ENCODE results near the gene RERE.
A peak's percentile ranks its signal among the peaks of the same experiment; 100 is the strongest.

Gene RERE

DNA sequence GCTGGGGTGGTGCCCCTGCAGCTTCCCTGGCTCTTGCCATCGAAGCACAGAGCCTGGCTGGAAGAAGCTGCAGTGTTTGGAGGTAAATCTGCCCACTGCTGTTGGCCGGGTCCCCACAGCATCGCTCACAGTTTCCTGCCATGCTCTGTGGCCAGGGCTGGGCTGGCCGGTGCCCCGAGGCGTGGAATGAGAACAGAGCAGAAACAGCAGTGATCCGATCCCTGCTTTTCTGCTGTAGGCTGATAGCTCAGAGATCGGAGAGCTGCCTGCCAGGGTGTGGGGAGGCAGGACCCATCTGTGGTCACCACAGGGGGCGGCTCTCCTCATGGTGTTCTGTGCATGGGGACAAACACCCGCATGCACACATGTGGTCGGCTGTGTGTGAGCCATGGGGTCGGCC is 488.0 kb downstream of the RERE start:
- peak; percentile 32 for DNase-seq (ENCODE audit: low read depth)

DNA sequence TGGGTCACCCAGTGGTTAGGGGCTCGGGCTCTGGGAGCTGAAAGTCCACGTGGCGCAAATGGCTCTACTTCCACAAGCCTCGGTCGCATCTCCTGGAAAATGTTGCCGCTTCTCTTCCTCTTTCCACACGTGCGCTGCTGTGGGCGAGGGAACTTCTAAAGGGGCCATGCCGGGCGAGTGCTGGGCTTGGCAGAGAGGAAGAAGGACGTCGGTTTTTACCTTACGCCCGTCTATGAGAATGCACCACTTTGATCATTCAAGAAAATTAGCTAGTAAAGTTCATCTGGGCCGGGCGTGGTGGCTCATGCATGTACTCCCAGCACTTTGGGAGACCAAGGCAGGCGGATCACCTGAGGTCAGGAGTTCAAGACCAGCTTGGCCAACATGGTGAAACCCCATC is 489.2 kb downstream of the RERE start:
- no peak for DNase-seq (ENCODE audit: low read depth)

DNA sequence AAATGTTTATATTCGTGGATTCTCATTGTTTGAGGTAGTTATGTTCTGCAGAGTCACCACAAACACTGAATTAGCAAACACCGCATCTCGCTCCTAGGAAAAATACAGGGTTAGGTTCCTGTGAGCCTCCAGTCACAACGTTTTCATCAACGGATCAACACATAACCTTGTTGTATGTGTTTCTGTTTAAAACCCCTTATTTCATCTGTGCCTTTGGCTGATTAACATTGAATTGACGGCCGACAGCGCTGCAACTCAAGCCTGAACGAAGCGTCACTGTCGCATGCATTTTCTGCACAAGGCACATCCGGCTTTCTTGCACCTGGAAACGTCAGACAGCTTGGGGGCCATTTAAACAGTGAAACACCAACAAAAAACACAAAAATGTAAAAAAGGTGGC is 491.2 kb downstream of the RERE start:
- DNase-seq (ENCODE audit: low read depth) = no peak

DNA sequence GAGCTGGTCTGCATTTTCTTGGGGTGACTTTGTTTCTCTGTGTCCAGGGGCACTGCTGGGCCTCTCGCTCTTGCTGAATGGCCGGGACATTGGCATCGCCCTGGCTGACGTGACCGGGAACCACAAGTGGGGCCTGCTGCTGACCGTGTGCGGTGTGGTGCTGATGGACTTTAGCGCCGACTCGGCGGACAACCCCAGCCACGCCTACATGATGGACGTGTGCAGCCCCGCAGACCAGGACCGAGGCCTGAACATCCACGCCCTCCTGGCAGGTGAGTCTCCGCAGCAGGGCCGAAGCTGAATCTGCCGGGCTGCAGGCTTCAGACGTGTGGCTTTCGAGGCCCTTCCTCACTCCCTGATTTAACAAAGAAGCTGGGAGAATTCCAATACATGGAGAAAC is 491.7 kb downstream of the RERE start:
- no peak for DNase-seq (ENCODE audit: low read depth)

DNA sequence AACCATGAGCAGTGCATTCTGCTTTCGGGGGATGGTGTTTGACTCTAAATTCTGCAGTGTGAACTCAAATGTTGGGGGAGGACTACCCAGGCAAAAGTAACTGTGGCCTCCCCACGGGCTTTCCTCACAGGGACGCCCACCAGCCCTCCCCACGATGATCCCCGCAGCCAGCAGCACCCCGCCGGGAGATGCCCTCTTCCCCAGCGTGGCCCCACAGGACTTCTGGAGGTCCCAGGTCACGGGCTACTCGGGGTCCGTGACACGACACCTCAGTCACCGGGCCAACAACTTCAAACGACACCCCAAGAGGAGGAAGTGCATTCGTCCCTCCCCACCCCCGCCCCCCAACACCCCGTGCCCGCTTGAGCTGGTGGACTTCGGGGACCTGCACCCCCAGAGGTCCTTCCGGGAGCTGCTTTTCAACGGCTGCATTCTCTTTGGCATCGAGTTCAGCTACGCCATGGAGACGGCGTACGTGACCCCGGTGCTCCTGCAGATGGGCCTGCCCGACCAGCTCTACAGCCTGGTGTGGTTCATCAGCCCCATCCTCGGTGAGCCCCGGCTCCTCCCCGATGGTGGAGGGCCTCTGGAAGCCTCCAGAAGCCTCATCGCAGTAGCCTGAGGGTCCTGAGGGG is 493.1 kb downstream of the RERE start:
- no peak for DNase-seq (ENCODE audit: low read depth)

DNA sequence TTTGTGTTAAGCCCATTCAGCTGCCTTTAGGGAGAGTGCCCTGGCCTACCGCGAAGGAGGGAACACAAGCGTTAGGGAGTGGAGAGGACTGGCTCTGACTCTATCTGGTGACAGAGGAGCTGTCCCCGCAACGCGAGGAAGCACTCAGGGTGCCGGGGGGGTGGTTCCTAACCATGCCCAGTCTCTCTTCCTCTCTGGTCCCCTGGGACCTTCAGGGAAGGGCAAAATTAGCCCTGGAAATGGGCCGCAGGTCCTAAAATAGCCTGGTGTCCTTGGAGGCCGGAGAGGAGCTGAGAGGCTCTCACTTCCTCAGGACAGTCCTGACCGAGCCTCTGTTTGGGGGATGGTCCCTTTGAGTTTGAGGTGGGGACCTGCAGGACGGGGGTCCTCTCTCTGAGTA is 493.7 kb downstream of the RERE start:
- no peak for DNase-seq (ENCODE audit: low read depth)

DNA sequence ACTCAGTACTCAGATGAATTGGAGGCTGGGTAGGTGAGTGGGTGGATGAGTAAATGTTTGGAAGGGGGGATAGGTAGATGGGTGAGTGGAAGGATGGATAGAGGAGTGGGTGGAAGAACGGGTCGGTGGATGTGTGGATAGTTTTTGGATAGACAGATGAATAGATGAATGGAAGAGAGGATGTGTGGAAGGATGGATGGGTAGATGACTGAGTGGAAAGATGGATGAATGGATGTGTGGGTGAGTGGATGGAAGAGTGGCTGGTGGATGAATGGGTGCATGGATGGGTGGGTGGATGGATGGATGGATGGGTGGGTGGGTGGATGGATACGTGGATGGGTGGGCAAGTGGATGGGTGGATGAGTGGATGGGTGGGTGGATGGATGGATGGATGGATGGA is 495.8 kb downstream of the RERE start:
- DNase-seq (ENCODE audit: low read depth) = no peak

DNA sequence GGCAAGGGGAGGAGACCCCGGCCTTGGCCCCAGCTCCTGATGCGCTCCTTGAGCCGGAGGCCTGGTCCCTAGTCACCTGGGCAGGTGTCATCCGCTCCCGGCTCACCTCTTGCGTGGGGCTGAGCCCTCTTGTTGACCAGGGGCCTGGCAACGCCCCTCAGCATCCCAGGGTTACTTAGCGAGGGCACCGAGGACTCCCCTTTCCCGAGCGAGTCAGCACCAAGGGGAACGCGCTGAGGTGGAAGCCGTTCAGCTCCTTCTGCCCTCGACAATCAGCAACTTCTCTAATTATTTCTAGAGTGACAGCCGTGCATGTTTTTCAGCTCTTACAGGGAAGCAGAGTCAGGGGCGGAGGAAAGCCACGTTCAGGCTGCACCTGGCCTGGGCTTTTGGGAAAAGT is 499.0 kb downstream of the RERE start:
- peak; percentile 10 for DNase-seq (ENCODE audit: low read depth)

DNA sequence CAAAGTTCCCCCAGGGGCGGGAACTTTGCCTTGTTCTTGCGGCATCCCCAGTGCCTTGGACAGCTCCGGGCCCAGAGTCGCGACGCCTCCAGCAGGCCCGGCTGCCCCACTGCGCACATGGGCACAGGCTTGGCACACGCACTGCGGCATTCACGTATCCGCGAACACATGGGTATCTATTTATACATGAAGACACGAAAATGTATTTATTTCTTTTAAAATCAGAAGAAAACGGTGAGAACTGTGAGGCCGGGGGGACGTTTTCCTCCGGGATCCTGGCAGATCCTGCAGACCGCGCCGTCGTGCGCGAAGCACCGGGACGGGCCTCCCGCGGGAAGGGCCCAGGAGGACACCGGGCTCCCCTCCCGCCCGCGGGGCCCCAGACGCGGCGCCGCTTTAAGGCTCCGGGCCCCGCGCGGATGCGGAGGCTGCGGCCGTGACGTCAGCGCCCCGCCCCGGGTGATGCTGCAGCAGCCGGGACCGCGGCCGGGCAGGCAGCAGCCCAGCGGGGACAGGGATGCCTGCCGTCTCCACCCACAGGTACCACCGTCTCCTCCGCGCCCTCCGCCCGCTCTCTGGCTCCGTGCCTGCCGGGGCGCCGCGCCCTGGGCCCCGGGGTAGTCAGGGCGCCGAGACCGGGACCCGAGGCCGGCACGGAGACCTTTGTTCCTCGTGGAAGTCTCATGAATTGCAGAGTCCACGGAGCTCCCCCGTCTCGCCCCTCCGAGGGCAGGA is 499.6 kb downstream of the RERE start, which contains the start of gene SLC45A1:
TSS of gene SLC45A1 (plus strand) at position 468 of the 735 bp plus-strand sequence. CDS start 6,216 bp downstream, outside the sequence.
- peak; percentile 68 for DNase-seq (ENCODE audit: low read depth)

DNA sequence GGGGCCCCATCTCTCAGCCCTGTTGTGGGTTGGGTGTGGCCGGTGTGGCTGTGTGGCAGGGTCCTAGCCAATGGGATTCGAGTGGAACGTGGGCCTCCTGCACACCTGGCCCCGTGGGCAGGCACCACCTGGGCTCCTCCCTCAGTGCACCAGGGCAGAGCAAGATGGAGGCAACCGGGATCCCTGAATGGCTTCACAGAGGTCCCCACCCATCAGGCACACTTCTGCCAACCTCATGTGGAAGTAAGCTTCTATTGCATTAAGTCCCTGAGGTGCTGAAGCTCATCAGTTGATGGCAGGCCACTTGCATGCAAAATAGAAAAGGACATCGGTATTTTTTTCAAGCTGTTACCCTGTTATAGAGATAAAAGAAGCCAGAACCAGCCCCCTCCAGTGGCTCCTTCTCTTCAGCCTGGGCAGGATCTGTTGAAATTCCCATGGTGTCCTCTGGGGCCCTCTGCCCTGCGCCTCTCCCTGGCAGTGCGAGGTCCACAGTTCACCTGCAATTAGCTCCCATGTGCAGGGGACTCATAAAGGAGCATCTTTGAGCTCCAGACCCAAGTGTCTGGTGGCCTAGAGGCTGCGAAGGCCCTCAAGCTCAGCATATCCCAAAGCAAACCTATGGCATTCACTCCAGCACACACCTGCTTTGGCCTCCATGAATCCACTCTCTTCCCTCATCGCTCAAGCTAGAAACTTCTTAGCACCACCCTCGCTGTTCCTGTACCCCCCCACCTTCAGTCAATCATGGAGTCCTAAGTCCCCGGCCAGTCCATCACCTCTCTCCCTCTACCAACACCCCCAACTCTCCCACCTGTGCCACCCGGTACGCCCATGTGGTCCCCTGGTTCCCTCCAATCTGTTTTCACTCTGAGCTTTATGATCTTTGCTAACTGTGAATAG is 501.6 kb downstream of the RERE start:
- no peak for DNase-seq (ENCODE audit: low read depth)

DNA sequence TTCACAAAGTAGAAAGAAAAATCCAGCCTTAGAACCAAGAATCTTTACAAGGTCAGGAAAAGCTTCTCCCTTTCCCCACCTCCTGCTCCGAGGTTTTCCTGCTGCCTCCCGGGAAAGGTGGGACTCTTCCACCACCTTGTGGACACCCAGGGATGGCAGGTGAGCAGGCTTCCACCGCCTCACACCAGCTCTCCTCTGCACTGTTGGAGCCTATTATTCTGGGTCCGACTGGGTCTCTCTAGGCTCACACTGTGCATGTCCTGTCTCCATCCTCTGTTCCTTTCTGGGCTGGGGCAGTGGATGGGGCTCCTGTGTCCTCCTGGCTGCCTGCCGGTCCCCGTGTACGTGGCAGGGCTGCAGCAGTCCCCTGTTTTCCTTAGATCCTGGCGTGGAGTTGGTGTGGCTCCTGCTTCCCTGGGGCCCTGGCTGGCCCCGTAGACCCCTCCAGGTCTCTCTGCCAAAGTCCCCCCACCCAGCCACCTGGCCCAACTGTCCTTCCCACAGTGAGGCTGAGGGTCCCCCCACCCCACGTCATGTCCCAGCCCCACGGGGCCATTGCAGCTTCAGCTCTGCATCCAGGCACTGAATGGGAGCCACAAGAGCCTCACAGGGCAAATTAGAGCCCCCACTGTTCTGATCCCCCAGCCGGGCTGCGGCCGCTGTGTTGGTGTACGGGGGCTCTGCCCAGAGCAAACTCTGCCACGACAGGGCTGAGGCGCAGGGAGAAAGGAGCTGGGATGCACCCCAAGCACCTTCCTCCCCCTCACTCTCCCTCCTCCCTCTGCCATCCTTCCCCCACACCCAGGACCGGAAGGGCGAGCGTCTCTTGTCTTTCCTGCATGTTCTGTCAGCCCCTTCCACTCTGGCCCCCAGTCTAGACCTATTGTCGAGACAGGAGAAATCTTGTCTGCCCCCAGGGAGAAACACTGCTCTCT is 502.8 kb downstream of the RERE start:
- peak; percentile 80 for DNase-seq (ENCODE audit: low read depth)

DNA sequence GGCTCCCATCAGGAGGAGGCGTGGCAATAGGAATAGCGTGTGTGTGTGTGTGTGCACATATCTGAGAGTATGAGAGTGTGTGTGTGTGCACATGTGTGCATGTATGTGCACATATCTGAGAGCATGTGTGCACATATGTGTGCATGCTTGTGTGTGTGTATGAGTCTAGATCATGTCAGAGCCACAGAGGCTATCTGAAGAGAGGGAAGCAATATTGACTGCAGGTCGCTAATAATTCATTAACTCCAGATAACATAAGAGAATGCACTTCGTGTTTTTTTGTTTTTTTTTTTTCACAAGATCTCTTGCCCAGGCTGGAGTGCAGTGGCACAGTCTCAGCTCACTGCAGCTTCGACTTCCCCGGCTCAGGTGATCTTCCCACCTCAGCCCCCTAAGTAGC is 504.2 kb downstream of the RERE start:
- no peak for DNase-seq (ENCODE audit: low read depth)

DNA sequence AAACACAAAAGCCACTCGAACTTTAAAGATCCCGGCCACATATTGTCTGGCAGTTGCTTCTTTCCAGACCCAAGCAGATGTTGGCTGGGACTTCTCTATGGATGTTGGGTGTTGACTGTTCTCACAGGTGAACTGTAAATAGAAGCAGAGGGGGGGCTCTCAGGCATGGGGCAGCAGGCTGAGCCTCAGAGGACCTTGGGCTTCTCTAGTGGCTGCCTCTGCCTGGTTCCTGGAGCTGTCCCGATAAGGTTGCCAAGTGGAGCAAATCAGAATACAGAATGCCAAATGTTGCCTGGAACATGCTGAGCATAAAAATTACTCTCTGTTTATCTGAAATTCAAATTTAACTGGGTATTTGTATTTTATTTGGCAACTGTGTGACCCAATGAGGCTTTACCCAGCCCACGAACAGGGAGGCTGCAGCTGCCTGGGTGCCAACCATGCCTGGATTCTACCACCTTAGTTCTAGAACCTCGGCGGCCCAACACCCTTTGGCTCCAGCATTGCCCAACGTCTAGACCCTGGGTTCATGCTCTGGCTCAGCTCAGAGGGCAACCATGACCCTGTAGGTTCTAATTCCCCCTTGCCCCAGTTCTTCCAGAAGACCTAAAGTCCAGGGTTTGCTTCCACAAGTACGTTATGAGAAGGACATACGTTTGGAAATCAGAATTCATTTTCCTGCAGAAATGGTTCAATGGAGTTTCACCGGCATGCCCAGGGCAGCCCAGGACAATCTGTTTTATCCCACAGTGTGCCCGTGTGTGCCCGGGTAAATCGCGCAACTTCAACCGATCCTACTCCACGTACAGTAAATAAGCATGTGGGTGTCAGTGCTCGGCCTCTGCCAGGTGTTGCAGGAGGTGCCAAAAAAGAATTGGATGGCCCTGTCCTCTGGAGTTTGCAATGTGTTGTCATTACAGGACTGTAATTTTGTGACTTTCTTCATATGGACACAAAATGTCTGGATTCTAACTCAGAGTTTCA is 504.9 kb downstream of the RERE start:
- DNase-seq (ENCODE audit: low read depth) = no peak

DNA sequence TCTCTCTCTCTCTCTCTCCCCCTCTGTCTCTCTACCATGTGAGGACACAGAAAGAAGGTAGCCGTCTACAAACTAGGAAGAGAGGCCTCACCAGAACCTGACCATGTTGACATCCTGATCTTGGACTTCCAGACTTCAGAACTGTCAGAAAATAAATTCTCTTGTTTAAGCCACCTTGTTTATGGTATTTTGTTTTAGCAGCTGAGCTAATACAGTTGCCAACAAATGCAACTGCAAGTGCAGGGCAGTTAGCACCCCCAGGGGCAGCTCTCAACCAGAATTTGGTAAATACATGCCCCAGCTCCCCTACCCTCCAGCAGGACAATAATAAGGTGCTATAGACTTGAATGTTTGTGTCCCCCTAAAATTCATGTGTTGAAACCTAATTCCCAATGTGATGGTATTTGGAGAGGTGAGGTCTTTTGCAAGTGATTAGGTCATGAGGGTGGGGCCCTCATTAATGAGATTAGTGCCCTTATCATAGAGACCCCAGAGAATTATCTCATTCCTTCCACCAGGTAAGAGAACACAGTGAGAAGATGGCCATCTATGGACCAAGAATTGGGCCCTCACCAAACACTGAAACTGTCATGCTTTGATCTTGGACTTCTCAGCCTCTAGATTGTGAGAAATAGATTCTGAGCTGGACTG is 506.2 kb downstream of the RERE start:
- DNase-seq (ENCODE audit: low read depth) = no peak

DNA sequence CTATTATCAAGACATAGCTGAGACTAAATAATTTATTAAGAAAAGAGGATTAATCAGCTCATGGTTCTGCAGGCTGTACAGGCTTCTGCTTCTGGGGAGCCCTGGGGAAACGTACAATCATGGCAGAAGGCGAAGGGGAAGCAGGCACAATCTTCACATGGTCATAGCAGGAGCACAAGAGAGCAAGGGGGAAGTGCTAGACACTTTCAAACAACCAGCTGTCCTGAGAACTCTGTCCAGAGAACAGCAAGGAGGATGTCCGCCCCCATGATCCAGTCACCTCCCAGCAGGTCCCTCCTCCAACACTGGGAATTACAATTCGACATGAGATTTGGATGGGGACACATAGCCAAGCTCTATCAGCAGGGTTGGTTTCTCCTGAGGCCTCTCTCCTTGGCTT is 509.8 kb downstream of the RERE start:
- no peak for DNase-seq (ENCODE audit: low read depth)

DNA sequence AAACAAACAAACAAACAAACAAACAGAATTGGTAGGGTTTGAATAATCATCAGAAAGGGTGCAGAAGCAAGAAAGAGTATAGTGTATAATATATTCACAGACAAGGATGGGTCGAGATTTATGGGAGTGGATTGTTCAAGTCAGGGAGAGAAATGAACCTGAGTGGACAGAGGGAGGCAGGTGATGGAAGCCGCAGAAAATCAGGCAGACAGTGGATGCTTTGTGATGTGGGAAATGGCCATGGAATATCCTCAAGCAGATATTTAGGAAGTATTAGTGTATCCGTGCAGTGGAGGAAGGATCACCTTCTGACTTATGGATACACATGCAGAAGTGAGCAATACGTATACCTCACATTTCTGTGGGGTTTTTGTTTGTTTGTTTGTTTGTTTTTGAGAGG is 513.6 kb downstream of the RERE start:
- no peak for DNase-seq (ENCODE audit: low read depth)

DNA sequence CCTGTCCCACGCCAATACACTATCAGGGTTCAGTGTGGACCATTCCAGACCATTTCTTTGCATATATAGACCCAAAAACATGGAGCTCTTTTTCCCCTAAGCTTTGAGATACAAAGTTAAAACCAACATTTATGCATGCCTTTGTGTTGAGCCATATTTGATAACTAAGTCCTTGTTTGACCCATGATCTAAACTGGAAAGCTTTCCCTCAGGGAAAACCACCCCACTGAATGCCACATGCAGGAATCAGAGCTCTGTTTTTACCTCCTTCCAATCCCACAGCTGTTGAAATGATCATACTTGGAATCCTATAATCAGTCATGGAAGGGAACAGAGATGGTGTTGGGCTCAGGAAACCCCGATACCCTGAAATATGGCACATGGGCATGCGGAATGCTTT is 514.3 kb downstream of the RERE start:
- DNase-seq (ENCODE audit: low read depth) = peak; percentile 77
